ENCODE measurements around the gene MS4A10. TPM values are rescaled to one million over a fixed set of nuclear protein-coding genes. Genes with fewer than 3 reads are reported as not detected.

MS4A10 gene
- total RNA-seq, 2 experiments from 2014 or later, result not detected

DNA sequence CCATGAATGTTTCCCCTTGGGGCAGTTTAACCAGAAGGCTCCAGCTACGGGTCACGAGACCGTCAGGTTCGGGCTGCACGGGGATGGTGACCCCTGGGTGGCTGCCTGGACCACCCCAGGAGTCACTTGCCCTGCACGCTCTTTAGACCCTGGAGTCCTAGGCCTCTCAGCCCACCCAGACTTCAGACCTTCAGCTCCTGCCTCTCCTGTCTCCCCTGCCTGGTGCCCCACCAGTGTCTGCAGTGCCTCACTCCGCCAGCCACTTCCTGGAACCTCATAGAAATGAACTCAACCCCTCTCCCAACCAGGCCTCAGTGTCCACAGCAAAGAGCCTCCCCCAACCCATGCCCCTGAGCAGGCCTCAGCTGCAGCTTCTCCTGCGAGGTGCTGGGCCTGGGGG is 12.5 kb upstream of the MS4A10 start:
- H3K9me3 Mint-ChIP-seq, result no peaks in the 10 kb centered on the region
- no peaks in the 10 kb centered on the region for H3K27me3 Mint-ChIP-seq
- TF ChIP-seq, protein P1, sequence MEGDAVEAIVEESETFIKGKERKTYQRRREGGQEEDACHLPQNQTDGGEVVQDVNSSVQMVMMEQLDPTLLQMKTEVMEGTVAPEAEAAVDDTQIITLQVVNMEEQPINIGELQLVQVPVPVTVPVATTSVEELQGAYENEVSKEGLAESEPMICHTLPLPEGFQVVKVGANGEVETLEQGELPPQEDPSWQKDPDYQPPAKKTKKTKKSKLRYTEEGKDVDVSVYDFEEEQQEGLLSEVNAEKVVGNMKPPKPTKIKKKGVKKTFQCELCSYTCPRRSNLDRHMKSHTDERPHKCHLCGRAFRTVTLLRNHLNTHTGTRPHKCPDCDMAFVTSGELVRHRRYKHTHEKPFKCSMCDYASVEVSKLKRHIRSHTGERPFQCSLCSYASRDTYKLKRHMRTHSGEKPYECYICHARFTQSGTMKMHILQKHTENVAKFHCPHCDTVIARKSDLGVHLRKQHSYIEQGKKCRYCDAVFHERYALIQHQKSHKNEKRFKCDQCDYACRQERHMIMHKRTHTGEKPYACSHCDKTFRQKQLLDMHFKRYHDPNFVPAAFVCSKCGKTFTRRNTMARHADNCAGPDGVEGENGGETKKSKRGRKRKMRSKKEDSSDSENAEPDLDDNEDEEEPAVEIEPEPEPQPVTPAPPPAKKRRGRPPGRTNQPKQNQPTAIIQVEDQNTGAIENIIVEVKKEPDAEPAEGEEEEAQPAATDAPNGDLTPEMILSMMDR (IDR thresholded peaks at IDR 0.05), result no peak
- H3K4me3 Mint-ChIP-seq, result no peak overlapping the region
- no peak for ATAC-seq
- CTCF ChIA-PET, result interaction anchor here (11.7 kb wide), 1 partner anchor 8 kb away, joined by 116 read pairs; no protein-coding TSS in a partner anchor
- no peaks in the 10 kb centered on the region for H3K36me3 Mint-ChIP-seq (ENCODE audit: low read depth)
- no peak overlapping the region for H3K27ac Mint-ChIP-seq
- DNase-seq, result no peak
- peaks cover 11% of the 10 kb centered on the region for H3K4me1 Mint-ChIP-seq (ENCODE audit: low read depth)
- intact Hi-C loops (cut with micrococcal nuclease), result no loop called here
- POLR2A ChIA-PET, result no interaction called here

DNA sequence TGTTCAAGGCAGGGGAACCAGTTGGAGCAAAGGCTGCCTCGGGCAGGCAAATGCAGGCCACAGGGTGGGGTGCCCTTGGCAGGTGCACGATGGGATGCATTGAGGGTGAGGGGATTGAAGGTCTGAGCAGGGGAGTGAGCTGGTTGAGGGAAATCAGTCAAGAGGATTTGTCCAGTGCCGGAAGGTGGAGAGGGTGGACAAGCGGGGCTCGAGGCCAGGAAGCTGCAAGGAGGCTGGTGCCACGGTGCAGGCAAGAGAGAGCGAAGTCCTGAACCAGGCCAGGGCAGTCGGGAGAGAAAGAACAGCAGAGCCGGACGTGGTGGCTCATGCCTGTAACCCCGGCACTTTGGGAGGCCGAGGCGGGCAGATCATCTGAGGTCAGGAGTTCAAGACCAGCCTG is 10.4 kb upstream of the MS4A10 start:
- no peaks in the 10 kb centered on the region for H3K27me3 Mint-ChIP-seq
- POLR2A ChIA-PET, result no interaction called here
- peaks cover 11% of the 10 kb centered on the region for H3K4me1 Mint-ChIP-seq (ENCODE audit: low read depth)
- no peak overlapping the region for H3K27ac Mint-ChIP-seq
- CTCF ChIA-PET, result interaction anchor here (0.9 to 11.7 kb wide), 17 partner anchors 10 to 130 kb away, joined by 3 to 116 read pairs (median 5); partner anchors contain the start of gene MS4A10
- TF ChIP-seq, protein P1 (IDR thresholded peaks at IDR 0.05), result no peak
- DNase-seq, result no peak
- no peaks in the 10 kb centered on the region for H3K36me3 Mint-ChIP-seq (ENCODE audit: low read depth)
- intact Hi-C loops (cut with micrococcal nuclease), result loop anchor here (5.0 kb wide), 1 partner anchor 113 kb away; no protein-coding TSS in a partner anchor
- no peak for ATAC-seq
- no peak overlapping the region for H3K4me3 Mint-ChIP-seq
- H3K9me3 Mint-ChIP-seq, result no peaks in the 10 kb centered on the region

DNA sequence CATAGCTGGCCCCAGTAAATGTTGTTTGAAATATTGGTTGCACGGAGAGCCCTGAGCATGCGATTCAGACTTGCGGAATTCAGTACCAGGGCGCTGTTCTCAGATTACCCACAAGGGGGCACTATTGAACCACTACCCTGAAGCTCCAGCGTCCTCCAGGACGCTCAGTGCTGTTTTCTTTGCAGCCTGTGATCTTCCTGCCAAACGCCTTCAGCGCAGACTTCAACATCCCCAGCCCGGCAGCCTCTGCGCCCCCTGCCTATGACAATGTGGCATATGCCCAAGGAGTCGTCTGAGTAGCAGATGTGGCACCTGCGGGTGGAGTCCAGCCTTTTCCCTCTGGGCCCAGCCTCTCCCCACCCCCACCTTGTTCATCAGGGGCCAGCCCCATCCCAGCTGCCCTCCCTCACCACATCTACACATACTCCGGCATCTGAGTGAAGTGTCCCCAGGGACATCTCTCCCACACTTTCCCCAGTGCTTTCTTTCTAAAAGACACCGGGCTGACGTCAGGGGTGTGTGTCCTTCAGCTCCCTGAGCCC is 9.6 kb upstream of the MS4A10 start:
- Mint-ChIP-seq H3K9me3 (no peaks in the 10 kb centered on the region), H3K4me1 (ENCODE audit: low read depth) (peaks cover 11% of the 10 kb centered on the region), H3K27ac (no peak overlapping the region), H3K36me3 (ENCODE audit: low read depth) (no peaks in the 10 kb centered on the region), H3K27me3 (no peaks in the 10 kb centered on the region), H3K4me3 (no peak overlapping the region)
- intact Hi-C loops (cut with micrococcal nuclease), result loop anchor here (5.0 kb wide), 1 partner anchor 112 kb away; no protein-coding TSS in a partner anchor
- CTCF ChIA-PET, result interaction anchor here (0.7 to 11.7 kb wide), 24 partner anchors 9 to 412 kb away, joined by 3 to 116 read pairs (median 4); partner anchors contain the start of gene MS4A10
- POLR2A ChIA-PET, result no interaction called here
- ATAC-seq (peak; percentile 98), DNase-seq (peak; percentile 92)
- TF ChIP-seq, protein P1 (IDR thresholded peaks at IDR 0.05), result peak; percentile 78

DNA sequence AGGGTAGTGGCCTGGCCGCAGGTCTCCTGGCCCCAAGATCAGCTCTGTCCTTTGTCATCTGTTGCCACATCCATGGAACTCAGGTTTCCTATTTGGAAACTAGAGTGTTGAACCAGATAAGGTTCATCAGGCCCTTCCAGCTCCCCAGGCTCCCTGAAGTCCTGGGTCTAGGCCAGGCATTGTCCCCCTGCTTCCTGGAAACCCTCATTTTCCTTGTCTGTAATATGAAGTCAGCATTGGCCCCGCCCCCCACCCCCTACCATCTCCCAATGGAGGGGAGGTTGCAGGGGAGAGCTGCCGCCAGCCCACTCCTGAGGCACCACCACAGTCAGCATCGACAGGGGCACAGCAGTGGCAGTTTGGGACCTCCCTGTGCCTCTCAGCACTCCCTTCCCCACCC is 9.0 kb upstream of the MS4A10 start:
- TF ChIP-seq, protein P1 (IDR thresholded peaks at IDR 0.05), result no peak
- no peaks in the 10 kb centered on the region for H3K27me3 Mint-ChIP-seq
- intact Hi-C loops (cut with micrococcal nuclease), result loop anchor here (5.0 kb wide), 1 partner anchor 111 kb away; no protein-coding TSS in a partner anchor
- peaks cover 11% of the 10 kb centered on the region for H3K4me1 Mint-ChIP-seq (ENCODE audit: low read depth)
- DNase-seq (no peak), ATAC-seq (no peak)
- CTCF ChIA-PET, result interaction anchor here (0.7 to 11.7 kb wide), 15 partner anchors 8 to 418 kb away, joined by 3 to 116 read pairs (median 6); partner anchors contain the start of gene MS4A10
- no peak overlapping the region for H3K4me3 Mint-ChIP-seq
- POLR2A ChIA-PET, result no interaction called here
- H3K9me3 Mint-ChIP-seq, result no peaks in the 10 kb centered on the region
- H3K27ac Mint-ChIP-seq, result no peak overlapping the region
- no peaks in the 10 kb centered on the region for H3K36me3 Mint-ChIP-seq (ENCODE audit: low read depth)

DNA sequence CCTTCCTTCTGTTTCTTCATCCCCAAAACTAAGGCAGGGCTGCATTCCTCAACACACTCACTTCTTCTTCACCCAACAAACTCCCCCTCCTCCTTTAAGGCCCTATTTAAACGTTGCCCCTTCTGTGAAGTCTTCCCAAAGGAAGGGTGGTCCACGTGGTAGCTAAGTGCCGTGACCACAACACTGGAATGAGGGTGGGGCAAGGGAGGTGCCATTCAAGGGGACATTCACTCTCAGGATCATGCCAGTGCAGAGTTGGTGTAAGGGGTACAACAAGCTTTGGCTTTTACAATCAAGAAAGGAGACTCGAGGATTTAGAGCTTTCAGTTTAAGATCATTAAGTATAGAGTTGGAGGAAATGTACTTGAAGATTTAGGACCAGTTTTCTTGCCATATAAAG is 8.0 kb upstream of the MS4A10 start:
- POLR2A ChIA-PET, result interaction anchor here (0.7 to 1.0 kb wide), 2 partner anchors 54 to 117 kb away, joined by 3 read pairs; no protein-coding TSS in a partner anchor
- no peaks in the 10 kb centered on the region for H3K27me3 Mint-ChIP-seq
- intact Hi-C loops (cut with micrococcal nuclease), result loop anchor here (5.0 kb wide), 1 partner anchor 110 kb away; no protein-coding TSS in a partner anchor
- no peak for DNase-seq
- CTCF ChIA-PET, result interaction anchor here (0.6 to 11.7 kb wide), 11 partner anchors 13 to 418 kb away, joined by 3 to 116 read pairs (median 4); partner anchors contain the start of gene MS4A15
- H3K36me3 Mint-ChIP-seq (ENCODE audit: low read depth), result no peaks in the 10 kb centered on the region
- ATAC-seq, result no peak
- no peak overlapping the region for H3K4me3 Mint-ChIP-seq
- TF ChIP-seq, protein P1 (IDR thresholded peaks at IDR 0.05), result no peak
- H3K9me3 Mint-ChIP-seq, result no peaks in the 10 kb centered on the region
- H3K4me1 Mint-ChIP-seq (ENCODE audit: low read depth), result peaks cover 11% of the 10 kb centered on the region
- H3K27ac Mint-ChIP-seq, result no peak overlapping the region

Measured in activated CD8-positive, alpha-beta T cell treated with anti-CD3 and anti-CD28 coated beads for 36 hours (primary cell).